HG02623 (cell line): ENCODE measurements around the gene BUD13.
"Not testable (repeated sequence)": the region's sequence is repeated elsewhere in the genome, so short reads cannot be mapped to it uniquely, and the experiment has no call there.

Experiments
- ATAC-seq: cut with Tn5 transposase; IDR thresholded peaks from one replicate; pipeline ENCODE4 v1.9.1; 2021; ENCODE audit warnings: moderate library complexity; ENCODE audit not compliant: unreplicated experiment

The BUD13 gene

GRCh38 chr11:116772443-116773202, at the start of gene BUD13:
Gene BUD13, minus strand, starts transcription at chr11:116772987. Its CDS starts 23 bp downstream, at chr11:116772964.
- ATAC-seq: peak; percentile 77

DNA sequence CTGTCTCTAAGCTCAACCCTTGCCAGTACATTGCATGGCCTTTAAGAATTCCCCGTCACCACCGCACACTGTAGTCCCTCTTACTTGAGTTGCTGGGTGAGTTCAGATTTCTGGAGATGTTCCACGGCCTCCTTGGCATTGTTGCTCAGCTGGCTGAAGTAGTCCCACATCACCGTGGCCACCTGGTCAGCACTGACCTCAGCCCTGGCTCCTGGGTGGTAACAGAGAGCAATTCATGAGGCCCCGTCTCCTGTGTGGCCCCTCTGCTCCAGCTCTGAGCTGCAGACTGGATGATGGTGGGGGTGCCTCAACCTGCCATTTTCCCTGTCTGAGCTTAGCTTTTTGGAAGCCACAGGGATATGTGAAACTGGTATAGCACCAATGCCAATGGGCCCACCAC, 49.8 kb upstream of the BUD13 start:
- ATAC-seq: no peak

DNA sequence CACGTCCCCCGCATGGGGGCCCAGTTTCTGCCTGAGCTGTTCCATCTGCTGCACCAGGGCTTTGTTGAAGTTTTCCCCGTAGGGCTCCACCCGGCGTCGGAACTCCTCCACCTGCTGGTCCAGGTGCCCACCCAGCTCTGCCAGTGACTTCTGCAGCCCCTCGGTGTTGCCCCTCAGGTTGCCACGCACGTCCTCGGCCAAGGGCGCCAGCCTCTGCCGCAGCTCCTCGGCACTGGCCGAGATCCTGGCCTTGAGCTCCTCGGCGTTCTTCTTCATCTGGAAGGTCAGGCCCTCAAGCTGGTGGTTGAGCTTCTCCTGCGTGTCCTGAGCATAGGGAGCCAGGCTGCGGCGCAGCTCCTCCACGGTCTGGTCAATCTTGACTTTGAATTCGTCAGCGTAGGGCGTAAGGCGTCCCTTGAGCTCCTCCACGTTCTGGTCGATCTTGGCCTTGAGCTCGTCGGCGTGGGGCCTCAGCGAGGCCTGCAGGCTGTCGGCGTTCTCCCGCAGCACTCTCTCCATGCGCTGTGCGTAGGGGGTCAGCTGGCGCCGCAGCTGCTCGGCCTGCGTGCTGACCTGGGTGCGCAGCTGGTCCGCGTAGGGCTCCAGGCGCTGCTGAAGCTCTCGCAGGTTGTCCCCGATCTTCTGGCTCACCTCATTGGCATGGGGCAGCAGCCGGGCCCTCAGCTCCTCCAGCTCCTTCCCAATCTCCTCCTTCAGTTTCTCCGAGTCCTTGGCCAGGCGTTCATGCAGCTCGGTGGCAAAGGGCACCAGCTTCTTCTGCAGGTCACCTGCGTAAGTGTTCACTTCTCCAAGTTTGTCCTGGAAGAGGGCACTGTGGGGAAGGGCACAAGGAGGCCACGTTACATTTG, 48.5 kb upstream of the BUD13 start:
- no peak for ATAC-seq

GRCh38 chr11:116819049-116819448, 46.3 kb upstream of the BUD13 start:
- no peak for ATAC-seq

DNA sequence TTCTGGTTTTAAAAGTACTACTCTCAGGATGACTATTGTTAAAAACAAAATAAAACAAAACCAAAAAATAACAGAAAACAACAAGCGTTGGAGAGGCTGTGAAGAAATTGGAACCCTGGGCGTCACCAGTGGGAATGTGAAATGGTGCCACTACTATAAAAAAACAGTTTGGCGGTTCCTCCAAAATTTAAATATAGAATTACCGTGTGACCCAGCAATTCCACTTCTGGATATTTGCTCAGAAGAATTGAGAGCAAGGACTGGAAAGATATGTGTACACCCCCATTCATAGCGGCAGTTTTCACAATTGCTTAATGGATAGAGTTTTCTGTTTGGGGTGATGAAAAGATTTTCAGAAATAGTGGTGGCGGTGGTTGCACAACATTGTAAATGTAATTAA, 41.7 kb upstream of the BUD13 start:
- no peak for ATAC-seq

- no peak for ATAC-seq
Observed at GRCh38 chr11:116813781-116814471, 41.1 kb upstream of the BUD13 start.

DNA sequence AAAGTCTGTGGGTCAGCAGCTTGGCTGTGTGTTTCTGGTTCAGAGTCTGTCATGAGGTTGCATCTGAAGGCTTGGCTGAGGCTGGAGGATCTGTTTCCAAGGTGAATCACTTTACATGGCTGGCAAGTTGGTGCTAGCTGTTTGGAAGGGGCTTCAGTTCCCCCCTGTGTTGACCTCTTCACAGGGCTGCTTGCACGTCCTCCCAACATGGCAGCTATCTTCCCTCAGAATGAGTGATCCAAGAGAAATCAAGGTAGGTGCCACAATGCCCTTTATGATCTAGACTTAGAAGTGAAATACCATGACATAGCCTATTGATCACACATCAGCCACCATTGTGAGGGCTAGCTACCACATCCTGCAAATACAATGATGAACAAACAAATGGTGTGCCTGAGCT, 40.4 kb upstream of the BUD13 start:
- ATAC-seq: no peak

GRCh38 chr11:116812109-116812508, 39.3 kb upstream of the BUD13 start:
- no peak for ATAC-seq

- no peak for ATAC-seq
Observed at GRCh38 chr11:116811194-116811593, 38.4 kb upstream of the BUD13 start.

- ATAC-seq: no peak
Observed at GRCh38 chr11:116808262-116809175, 35.7 kb upstream of the BUD13 start.

- no peak for ATAC-seq
Observed at GRCh38 chr11:116807601-116808261, 34.9 kb upstream of the BUD13 start.

- ATAC-seq: no peak
Observed at GRCh38 chr11:116804001-116804400, 31.2 kb upstream of the BUD13 start.

- ATAC-seq: not testable (repeated sequence)
Observed at GRCh38 chr11:116801662-116802061, 28.9 kb upstream of the BUD13 start.

- no peak for ATAC-seq
Observed at GRCh38 chr11:116800610-116801009, 27.8 kb upstream of the BUD13 start.

DNA sequence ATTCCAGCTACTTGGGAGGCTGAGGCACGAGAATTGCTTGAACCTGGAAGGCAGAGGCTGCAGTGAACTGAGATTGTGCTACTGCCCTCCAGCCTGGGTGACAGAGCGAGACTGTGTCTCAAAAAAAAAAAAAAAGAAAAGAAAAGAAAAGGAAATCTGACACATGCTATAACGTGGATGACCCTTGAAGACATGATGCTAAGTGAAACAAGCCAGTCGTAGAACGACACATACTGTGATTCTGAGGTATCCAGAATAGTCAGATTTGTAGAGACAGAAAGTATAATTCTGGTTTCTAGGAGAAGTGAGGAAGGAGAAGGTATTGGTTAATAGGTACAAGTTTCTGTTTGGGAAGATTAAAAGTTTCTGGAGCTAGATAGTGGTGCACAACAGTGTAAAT, 25.6 kb upstream of the BUD13 start:
- no peak for ATAC-seq

DNA sequence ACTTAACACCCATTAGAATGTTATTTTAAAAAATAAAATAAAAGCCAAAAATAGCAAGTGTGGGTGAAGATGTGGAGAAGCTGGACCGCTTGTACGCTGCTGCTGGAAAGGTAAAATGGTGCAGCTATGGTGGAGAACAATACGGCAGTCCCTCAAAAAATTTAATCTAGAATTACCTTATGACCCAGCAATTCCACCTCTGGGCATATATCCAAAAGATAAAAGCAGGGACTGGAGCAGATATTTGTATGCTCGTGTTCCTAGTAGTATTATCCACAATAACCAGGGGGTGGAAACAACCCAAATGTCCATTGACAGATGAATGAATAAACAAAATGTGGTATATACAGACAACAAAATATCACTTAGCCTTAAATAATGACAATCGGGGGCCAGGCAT, 25.0 kb upstream of the BUD13 start:
- ATAC-seq: no peak

DNA sequence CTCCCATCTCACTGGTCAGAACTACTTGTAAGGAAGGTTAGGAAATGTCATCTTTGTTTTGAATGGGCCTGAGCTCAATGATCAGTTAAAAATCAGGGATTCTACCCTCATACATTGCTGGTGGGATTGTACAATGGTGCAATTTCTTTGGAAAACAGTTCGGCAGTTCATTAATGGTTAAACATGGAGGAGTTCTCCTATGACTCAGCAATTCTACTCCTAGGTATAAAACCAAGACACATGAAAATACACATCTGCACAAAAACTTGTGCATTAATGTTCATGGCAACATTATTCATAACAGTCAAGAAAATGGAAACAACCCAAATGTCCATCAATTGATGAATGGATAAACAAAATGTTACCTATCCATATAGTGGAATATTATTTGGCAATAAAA, 23.8 kb upstream of the BUD13 start:
- ATAC-seq: no peak

- ATAC-seq: no peak
Observed at GRCh38 chr11:116794851-116795250, 22.1 kb upstream of the BUD13 start.

DNA sequence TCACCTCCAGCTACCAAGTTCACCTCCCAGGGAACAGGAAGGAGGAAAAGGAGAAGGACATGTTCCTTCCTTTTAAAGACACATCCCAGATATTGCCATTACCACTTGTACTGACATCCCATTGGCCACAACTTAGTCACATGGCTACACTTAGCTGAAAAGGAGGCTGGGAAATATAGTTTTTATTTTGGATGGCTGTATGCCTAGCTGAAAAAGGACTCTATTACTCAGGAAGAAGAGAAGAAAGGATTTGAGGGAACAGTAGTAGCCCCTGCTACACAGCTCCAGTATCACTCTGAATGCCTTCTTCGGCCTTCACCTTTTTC, 20.9 kb upstream of the BUD13 start:
- ATAC-seq: no peak
